ENCODE data around the gene OR52H1. TPM values are rescaled to one million over a fixed set of nuclear protein-coding genes. Genes with fewer than 3 reads are reported as not detected.

OR52H1 gene
- 0.69 TPM for total RNA-seq

DNA sequence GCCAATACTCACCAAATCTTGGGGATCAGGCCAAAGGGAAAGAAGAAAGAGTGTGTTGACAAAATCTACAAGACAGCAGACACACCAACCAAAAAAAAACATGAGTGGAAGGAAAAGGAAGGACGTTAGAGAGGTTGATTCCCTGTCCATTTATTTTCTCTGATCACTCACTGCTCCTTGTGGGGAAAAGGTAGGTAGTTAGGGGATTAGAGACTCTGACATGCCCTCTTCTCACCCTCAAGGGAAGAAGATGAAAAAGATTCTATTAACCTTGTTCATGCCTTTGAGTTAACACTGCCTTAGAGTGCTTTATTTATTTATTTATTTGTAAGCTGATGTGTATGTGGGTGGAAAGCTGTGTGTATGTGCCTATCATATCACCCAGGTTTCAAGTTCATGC is at the start of gene OR52H1:
TSS of gene OR52H1 (minus strand) at position 101 of the 400 bp plus-strand sequence. CDS start 3,035 bp downstream, outside the sequence.

DNA sequence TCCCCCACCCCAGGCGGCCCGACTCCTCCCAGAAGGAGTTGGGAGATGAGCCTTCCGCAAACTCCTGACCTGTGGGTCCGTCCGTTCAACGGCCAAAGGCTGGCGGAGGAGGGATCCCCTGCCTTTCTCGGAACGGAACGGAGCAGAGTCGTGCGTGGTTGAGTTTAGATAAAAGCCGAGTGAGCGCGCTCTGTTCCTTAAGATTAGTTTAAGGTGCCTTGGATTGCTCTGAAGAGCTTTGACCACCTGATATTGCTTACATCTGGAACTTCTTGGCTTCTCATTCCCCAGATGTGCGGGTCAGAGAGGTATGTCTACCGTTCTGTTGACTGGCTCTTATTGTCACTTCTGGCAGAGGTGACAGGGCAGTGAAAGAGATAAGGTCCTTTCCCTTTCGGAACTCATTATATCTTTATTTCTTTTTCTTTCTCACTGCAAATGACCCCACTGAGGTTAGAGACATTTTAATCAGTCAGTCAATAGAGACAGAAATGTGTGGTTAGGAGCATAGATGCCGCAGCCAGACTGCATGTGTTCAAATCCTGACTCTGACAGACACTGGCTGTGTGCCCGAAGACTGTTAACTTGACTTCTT is 48.4 kb upstream of the OR52H1 start, which contains the start of gene TRIM6:
TSS of gene TRIM6 (plus strand) at position 31 of the 595 bp plus-strand sequence. CDS start at position 292, 261 bp downstream.

DNA sequence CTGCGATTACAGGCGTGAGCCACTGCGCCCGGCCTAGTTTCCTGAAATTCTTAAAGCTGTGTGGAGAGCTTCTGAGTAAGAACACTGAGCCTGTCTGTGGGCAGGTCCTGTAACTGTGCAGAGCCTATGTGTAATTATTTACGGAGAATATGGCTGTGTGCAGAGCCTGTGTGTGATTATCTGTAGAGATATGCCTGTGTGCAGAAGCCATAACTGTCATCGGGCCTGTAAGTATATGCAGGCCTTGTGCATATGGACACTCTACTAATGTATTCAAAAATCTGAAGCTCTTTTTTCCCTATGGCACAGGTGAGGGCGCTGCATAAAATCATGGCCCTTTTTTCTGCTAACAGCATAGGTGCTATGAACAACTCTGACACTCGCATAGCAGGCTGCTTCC is 32.2 kb upstream of the OR52H1 start, which contains the start of gene OR52B6:
TSS of gene OR52B6 (plus strand) at position 301 of the 400 bp plus-strand sequence. CDS start at position 301, 0 bp downstream.

DNA sequence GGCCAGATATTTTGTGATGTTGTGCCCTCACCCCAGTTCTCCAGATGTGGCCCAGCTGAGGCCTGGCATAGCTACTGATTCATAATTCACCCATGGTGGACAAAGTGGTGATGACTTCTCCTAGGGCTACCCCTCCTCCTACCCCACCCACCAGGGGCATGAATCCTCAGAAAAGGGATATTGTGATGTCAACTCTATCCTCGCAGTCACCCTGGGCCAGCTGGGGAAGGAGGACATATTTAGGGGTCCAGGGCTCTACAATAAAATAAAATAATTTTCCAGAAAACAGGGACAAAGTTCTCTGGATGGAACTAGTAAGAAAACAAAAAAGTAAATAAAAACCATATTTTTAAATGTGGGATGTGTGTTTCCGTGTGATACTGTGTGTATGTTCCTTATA is 31.7 kb downstream of the OR52H1 start, which contains the start of gene UBQLNL:
TSS of gene UBQLNL (minus strand) at position 101 of the 400 bp plus-strand sequence. CDS start 258 bp downstream, outside the sequence.

DNA sequence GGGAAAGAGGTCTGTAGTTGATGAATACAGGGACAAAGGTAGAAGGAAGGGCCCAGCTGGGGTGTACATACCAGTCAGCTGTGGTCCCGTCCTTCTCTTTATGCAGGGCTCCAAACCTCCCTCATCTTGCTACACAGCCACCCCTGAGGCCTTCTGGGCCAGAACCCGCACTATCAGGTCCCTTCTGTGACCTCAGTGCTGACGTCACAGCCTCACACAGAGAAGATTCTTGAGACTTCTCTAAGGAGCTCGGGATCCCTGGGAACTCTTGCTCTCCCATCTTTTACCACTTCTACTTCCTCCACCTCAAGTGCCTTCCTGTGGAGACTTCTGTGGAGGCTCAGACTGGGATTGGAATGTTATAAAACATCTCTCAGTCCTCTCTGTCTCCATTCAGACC is 38.5 kb downstream of the OR52H1 start, which contains the start of gene UBQLN3:
TSS of gene UBQLN3 (minus strand) at position 155 of the 400 bp plus-strand sequence. CDS start 399 bp downstream, outside the sequence.

Other genes with a start within 250 kb of the OR52H1 start
- gene OR51B4, start 246.6 kb downstream of the OR52H1 start, total RNA-seq: not detected
- gene OR51B2, start 224.2 kb downstream of the OR52H1 start, total RNA-seq: 0.46 TPM
- 0.46 TPM for gene OR51B5, start 205.0 kb downstream of the OR52H1 start, total RNA-seq
- not detected for gene OR51B6, start 197.0 kb downstream of the OR52H1 start, total RNA-seq
- not detected for gene OR51M1, start 164.7 kb downstream of the OR52H1 start, total RNA-seq
- not detected for gene OR51Q1, start 126.4 kb downstream of the OR52H1 start, total RNA-seq
- gene OR51I1, start 107.0 kb downstream of the OR52H1 start, total RNA-seq: not detected
- not detected for gene OR51I2, start 99.2 kb downstream of the OR52H1 start, total RNA-seq
- gene OR52D1, start 59.9 kb downstream of the OR52H1 start, total RNA-seq: not detected
- 0.46 TPM for gene UBQLN3, start 38.6 kb downstream of the OR52H1 start, total RNA-seq
- gene UBQLNL, start 31.8 kb downstream of the OR52H1 start, total RNA-seq: 0.46 TPM
- gene OR52B6, start 32.3 kb upstream of the OR52H1 start, total RNA-seq: not detected
- gene TRIM6, start 48.1 kb upstream of the OR52H1 start, total RNA-seq: 1.2 TPM
- 2.3 TPM for gene TRIM34, start 76.5 kb upstream of the OR52H1 start, total RNA-seq
- gene TRIM5, start 136.5 kb upstream of the OR52H1 start, total RNA-seq: 7.6 TPM
- 6.0 TPM for gene TRIM22, start 141.2 kb upstream of the OR52H1 start, total RNA-seq
- gene OR56B1, start 187.9 kb upstream of the OR52H1 start, total RNA-seq: not detected
- gene OR52N4, start 205.7 kb upstream of the OR52H1 start, total RNA-seq: not detected
- not detected for gene OR52N5, start 234.8 kb upstream of the OR52H1 start, total RNA-seq
- not detected for gene OR52N1, start 242.7 kb upstream of the OR52H1 start, total RNA-seq

Data from diencephalon (tissue), 1 donor.